ENCODE results near the gene TMSB10.
"Not testable (repeated sequence)": the region's sequence is repeated elsewhere in the genome, so short reads cannot be mapped to it uniquely, and the experiment has no call there.

The TMSB10 gene

GRCh38 chr2:84861539-84861938 lies 43.9 kb upstream of the TMSB10 start:
- ChIA-PET POLR2A (interaction anchor here (1.5 kb wide), 1 partner anchor 65 kb away, joined by 4 read pairs; no protein-coding TSS in a partner anchor), CTCF (interaction anchor here (0.6 kb wide), 1 partner anchor 1585 kb away, joined by 6 read pairs; no protein-coding TSS in a partner anchor)
- TF ChIP-seq SP1 (IDR thresholded peaks at IDR 0.05) = no peak
- no peak for TF ChIP-seq SUZ12 (IDR thresholded peaks at IDR 0.05)
- TF ChIP-seq FOXK2 (IDR thresholded peaks at IDR 0.05) = no peak
- no peak for TF ChIP-seq NFRKB (IDR thresholded peaks at IDR 0.05)
- TF ChIP-seq BHLHE40 (IDR thresholded peaks at IDR 0.05; ENCODE audit: borderline replicate concordance) = no peak
- no peak for DNase-seq (ENCODE audit: extremely low spot score)

GRCh38 chr2:84862006-84862405 lies 43.5 kb upstream of the TMSB10 start:
- no peak for DNase-seq (ENCODE audit: extremely low spot score)
- TF ChIP-seq TARDBP (IDR thresholded peaks at IDR 0.05) = no peak
- TF ChIP-seq NFRKB (IDR thresholded peaks at IDR 0.05) = no peak
- no peak for TF ChIP-seq FOXM1 (IDR thresholded peaks at IDR 0.05; ENCODE audit: borderline replicate concordance)
- TF ChIP-seq ELF4 (IDR thresholded peaks at IDR 0.05) = no peak
- TF ChIP-seq L3MBTL2 (conservative IDR thresholded peaks at IDR 0.05) = no peak
- TF ChIP-seq SP1 (IDR thresholded peaks at IDR 0.05) = no peak
- no peak for TF ChIP-seq FOXA1 (IDR thresholded peaks at IDR 0.05)
- TF ChIP-seq ZNF384 (IDR thresholded peaks at IDR 0.05) = no peak
- ChIA-PET POLR2A (interaction anchor here (1.5 kb wide), 1 partner anchor 64 kb away, joined by 4 read pairs; no protein-coding TSS in a partner anchor), CTCF (no interaction called here)

GRCh38 chr2:84865181-84865783 lies 40.2 kb upstream of the TMSB10 start:
- no peak for DNase-seq (ENCODE audit: extremely low spot score)
- ChIA-PET POLR2A (no interaction called here), CTCF (interaction anchor here (0.5 kb wide), 1 partner anchor 203 kb away, joined by 3 read pairs; no protein-coding TSS in a partner anchor)
- no peak for TF ChIP-seq NFRKB (IDR thresholded peaks at IDR 0.05)
- no peak for TF ChIP-seq FOXA1 (IDR thresholded peaks at IDR 0.05)
- TF ChIP-seq TARDBP (IDR thresholded peaks at IDR 0.05) = no peak
- TF ChIP-seq PKNOX1 (IDR thresholded peaks at IDR 0.05) = no peak
- no peak for TF ChIP-seq ZNF384 (IDR thresholded peaks at IDR 0.05)
- TF ChIP-seq HDGF (IDR thresholded peaks at IDR 0.05; ENCODE audit: borderline replicate concordance) = no peak
- TF ChIP-seq SP1 (IDR thresholded peaks at IDR 0.05) = no peak
- TF ChIP-seq FOXK2 (IDR thresholded peaks at IDR 0.05) = no peak
- TF ChIP-seq L3MBTL2 (conservative IDR thresholded peaks at IDR 0.05) = no peak
- TF ChIP-seq FOXM1 (IDR thresholded peaks at IDR 0.05; ENCODE audit: borderline replicate concordance) = no peak
- TF ChIP-seq ARNT (IDR thresholded peaks at IDR 0.05) = no peak

GRCh38 chr2:84866122-84866521 lies 39.3 kb upstream of the TMSB10 start:
- CTCF ChIA-PET = no interaction called here
- TF ChIP-seq FOXA1 (IDR thresholded peaks at IDR 0.05) (no peak), ZNF384 (IDR thresholded peaks at IDR 0.05) (no peak)
- no peak for DNase-seq (ENCODE audit: extremely low spot score)
- POLR2A ChIA-PET = no interaction called here

GRCh38 chr2:84868327-84868726 lies 37.1 kb upstream of the TMSB10 start:
- DNase-seq (ENCODE audit: extremely low spot score); CTCF ChIA-PET; POLR2A ChIA-PET: not testable (repeated sequence)

- ChIA-PET CTCF (no interaction called here), POLR2A (no interaction called here)
- TF ChIP-seq ELF4 (IDR thresholded peaks at IDR 0.05) = no peak
- TF ChIP-seq FOXA1 (IDR thresholded peaks at IDR 0.05) = no peak
- no peak for TF ChIP-seq FOXK2 (IDR thresholded peaks at IDR 0.05)
- TF ChIP-seq LEF1 (IDR thresholded peaks at IDR 0.05; ENCODE audit: borderline replicate concordance) = no peak
- no peak for TF ChIP-seq PKNOX1 (IDR thresholded peaks at IDR 0.05)
- no peak for TF ChIP-seq BHLHE40 (IDR thresholded peaks at IDR 0.05; ENCODE audit: borderline replicate concordance)
- no peak for TF ChIP-seq ZNF384 (IDR thresholded peaks at IDR 0.05)
- TF ChIP-seq L3MBTL2 (conservative IDR thresholded peaks at IDR 0.05) = no peak
- no peak for TF ChIP-seq SP1 (IDR thresholded peaks at IDR 0.05)
- TF ChIP-seq SUZ12 (IDR thresholded peaks at IDR 0.05) = no peak
- TF ChIP-seq TARDBP (IDR thresholded peaks at IDR 0.05) = no peak
- no peak for TF ChIP-seq ARNT (IDR thresholded peaks at IDR 0.05)
- no peak for TF ChIP-seq CTBP1 (IDR thresholded peaks at IDR 0.05; ENCODE audit: borderline replicate concordance)
- no peak for TF ChIP-seq HDGF (IDR thresholded peaks at IDR 0.05; ENCODE audit: borderline replicate concordance)
- no peak for TF ChIP-seq FOXM1 (IDR thresholded peaks at IDR 0.05; ENCODE audit: borderline replicate concordance)
- TF ChIP-seq NFRKB (IDR thresholded peaks at IDR 0.05) = no peak
- no peak for DNase-seq (ENCODE audit: extremely low spot score)
Measured at GRCh38 chr2:84870306-84870705, 35.1 kb upstream of the TMSB10 start.

GRCh38 chr2:84872691-84873090 lies 32.8 kb upstream of the TMSB10 start:
- DNase-seq (ENCODE audit: extremely low spot score); POLR2A ChIA-PET: not testable (repeated sequence)
- CTCF ChIA-PET = interaction anchor here (1.3 kb wide), 1 partner anchor 9 kb away, joined by 3 read pairs; no protein-coding TSS in a partner anchor

- ChIA-PET CTCF (no interaction called here), POLR2A (no interaction called here)
- no peak for DNase-seq (ENCODE audit: extremely low spot score)
- TF ChIP-seq FOXM1 (IDR thresholded peaks at IDR 0.05; ENCODE audit: borderline replicate concordance) = no peak
- no peak for TF ChIP-seq L3MBTL2 (conservative IDR thresholded peaks at IDR 0.05)
- TF ChIP-seq SUZ12 (IDR thresholded peaks at IDR 0.05) = no peak
- no peak for TF ChIP-seq TARDBP (IDR thresholded peaks at IDR 0.05)
- no peak for TF ChIP-seq ARNT (IDR thresholded peaks at IDR 0.05)
- no peak for TF ChIP-seq ZNF384 (IDR thresholded peaks at IDR 0.05)
- TF ChIP-seq HDGF (IDR thresholded peaks at IDR 0.05; ENCODE audit: borderline replicate concordance) = no peak
- TF ChIP-seq PKNOX1 (IDR thresholded peaks at IDR 0.05) = no peak
- no peak for TF ChIP-seq FOXA1 (IDR thresholded peaks at IDR 0.05)
Measured at GRCh38 chr2:84873350-84873749, 32.1 kb upstream of the TMSB10 start.

Data from HEK293T (cell line).